ENCODE data around the gene SYTL2. TPM values are rescaled to one million over a fixed set of nuclear protein-coding genes. Genes with fewer than 3 reads are reported as not detected.

Gene SYTL2
- total RNA-seq, 1 experiment from 2014 or later = 57.1 TPM

GRCh38 chr11:85668157-85668556 lies 142.8 kb downstream of the SYTL2 start:
- Histone ChIP-seq H3K9ac (ENCODE audit: low read length) (no peak overlapping the region), H3K4me3 (ENCODE audit: low read length) (no peak overlapping the region), H4K20me1 (ENCODE audit: low read length) (peaks cover 9% of the 10 kb centered on the region), H2AFZ (ENCODE audit: low read length) (no peak overlapping the region), H3K9me3 (ENCODE audit: low read length) (no peaks in the 10 kb centered on the region), H3K27ac (ENCODE audit: low read length) (no peak overlapping the region), H3K9me2 (replicated peaks; ENCODE audit: low read length) (no peaks in the 10 kb centered on the region), H3K27me3 (ENCODE audit: low read length) (no peaks in the 10 kb centered on the region), H3K36me3 (ENCODE audit: low read depth, low read length) (peaks cover 3% of the 10 kb centered on the region), H3K4me1 (ENCODE audit: insufficient read depth, low read length) (peaks cover 6% of the 10 kb centered on the region), H3F3A (ENCODE audit: low read length, unreplicated experiment) (no peaks in the 10 kb centered on the region), H3K4me2 (ENCODE audit: low read length) (no peak overlapping the region), H3K79me2 (ENCODE audit: low read length) (peaks cover 18% of the 10 kb centered on the region)
- TF ChIP-seq, protein P1, sequence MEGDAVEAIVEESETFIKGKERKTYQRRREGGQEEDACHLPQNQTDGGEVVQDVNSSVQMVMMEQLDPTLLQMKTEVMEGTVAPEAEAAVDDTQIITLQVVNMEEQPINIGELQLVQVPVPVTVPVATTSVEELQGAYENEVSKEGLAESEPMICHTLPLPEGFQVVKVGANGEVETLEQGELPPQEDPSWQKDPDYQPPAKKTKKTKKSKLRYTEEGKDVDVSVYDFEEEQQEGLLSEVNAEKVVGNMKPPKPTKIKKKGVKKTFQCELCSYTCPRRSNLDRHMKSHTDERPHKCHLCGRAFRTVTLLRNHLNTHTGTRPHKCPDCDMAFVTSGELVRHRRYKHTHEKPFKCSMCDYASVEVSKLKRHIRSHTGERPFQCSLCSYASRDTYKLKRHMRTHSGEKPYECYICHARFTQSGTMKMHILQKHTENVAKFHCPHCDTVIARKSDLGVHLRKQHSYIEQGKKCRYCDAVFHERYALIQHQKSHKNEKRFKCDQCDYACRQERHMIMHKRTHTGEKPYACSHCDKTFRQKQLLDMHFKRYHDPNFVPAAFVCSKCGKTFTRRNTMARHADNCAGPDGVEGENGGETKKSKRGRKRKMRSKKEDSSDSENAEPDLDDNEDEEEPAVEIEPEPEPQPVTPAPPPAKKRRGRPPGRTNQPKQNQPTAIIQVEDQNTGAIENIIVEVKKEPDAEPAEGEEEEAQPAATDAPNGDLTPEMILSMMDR (conservative IDR thresholded peaks at IDR 0.05; ENCODE audit: low read depth, low read length) = no peak
- TF ChIP-seq EZH2phosphoT487 (IDR thresholded peaks at IDR 0.05; ENCODE audit: borderline replicate concordance, low read length) (no peak), EZH2 (IDR thresholded peaks at IDR 0.05; ENCODE audit: low read length, unreplicated experiment) (no peak)
- BruUV-seq (replicated peaks) = no TSS peak
- CTCF ChIA-PET = no interaction called here
- POLR2A ChIA-PET (ENCODE audit: unreplicated experiment) = no interaction called here
- ATAC-seq = no peak
- intact Hi-C loops (cut with micrococcal nuclease) = loop anchor here (10.0 kb wide), 1 partner anchor 577 kb away; the partner anchor contains the start of gene EED
- DNase-seq = no peak

- ATAC-seq = no peak
Measured at GRCh38 chr11:85666687-85667086, 144.3 kb downstream of the SYTL2 start.

DNA sequence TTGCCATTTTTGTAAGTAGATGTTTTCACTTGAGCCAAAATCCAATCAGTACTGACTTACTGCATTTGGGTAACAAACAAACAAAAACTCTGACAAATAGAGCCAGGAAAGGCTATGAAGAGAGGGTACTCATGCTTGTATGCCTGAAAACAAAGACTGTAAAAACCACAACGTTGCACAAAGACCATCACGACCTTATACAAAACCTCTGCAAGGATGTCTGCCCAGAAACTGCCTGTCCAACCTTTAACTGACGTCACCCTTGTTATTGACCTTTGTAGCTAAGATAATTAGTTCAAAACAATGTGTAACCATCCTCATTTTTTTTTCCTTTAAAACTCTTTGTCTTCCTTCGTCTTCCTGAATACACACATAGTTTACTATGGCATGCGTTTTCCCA lies 145.2 kb downstream of the SYTL2 start:
- no TSS peak for BruUV-seq (replicated peaks)
- H3F3A ChIP-seq (ENCODE audit: low read length, unreplicated experiment) = no peaks in the 10 kb centered on the region

More at GRCh38 chr11:85666687-85667086, 144.3 kb downstream of the SYTL2 start:
- ChIA-PET CTCF (no interaction called here), POLR2A (ENCODE audit: unreplicated experiment) (no interaction called here)
- H3K27me3 ChIP-seq (ENCODE audit: low read length) = no peaks in the 10 kb centered on the region
- no peak overlapping the region for H3K27ac ChIP-seq (ENCODE audit: low read length)
- no peak overlapping the region for H3K4me2 ChIP-seq (ENCODE audit: low read length)
- no peaks in the 10 kb centered on the region for H3K9me3 ChIP-seq (ENCODE audit: low read length)
- no peak for DNase-seq
- H3K79me2 ChIP-seq (ENCODE audit: low read length) = peaks cover 33% of the 10 kb centered on the region
- H3K36me3 ChIP-seq (ENCODE audit: low read depth, low read length) = peaks cover 15% of the 10 kb centered on the region
- intact Hi-C loops (cut with micrococcal nuclease) = loop anchor here (10.0 kb wide), 1 partner anchor 578 kb away; the partner anchor contains the start of gene EED
- no peaks in the 10 kb centered on the region for H3F3A ChIP-seq (ENCODE audit: low read length, unreplicated experiment)
- H3K4me3 ChIP-seq (ENCODE audit: low read length) = no peak overlapping the region
- H3K9me2 ChIP-seq (replicated peaks; ENCODE audit: low read length) = no peaks in the 10 kb centered on the region
- no peak overlapping the region for H3K9ac ChIP-seq (ENCODE audit: low read length)
- BruUV-seq (replicated peaks) = no TSS peak
- TF ChIP-seq, protein P1 (conservative IDR thresholded peaks at IDR 0.05; ENCODE audit: low read depth, low read length) = no peak
- TF ChIP-seq EZH2phosphoT487 (IDR thresholded peaks at IDR 0.05; ENCODE audit: borderline replicate concordance, low read length) (no peak), EZH2 (IDR thresholded peaks at IDR 0.05; ENCODE audit: low read length, unreplicated experiment) (no peak)
- peaks cover 6% of the 10 kb centered on the region for H3K4me1 ChIP-seq (ENCODE audit: insufficient read depth, low read length)
- peak overlapping the region; percentile 79; the same call in 1 of the 2 replicates for H2AFZ ChIP-seq (ENCODE audit: low read length)
- H4K20me1 ChIP-seq (ENCODE audit: low read length) = peaks cover 22% of the 10 kb centered on the region

More for the DNA sequence above, 145.2 kb downstream of the SYTL2 start:
- Histone ChIP-seq H4K20me1 (ENCODE audit: low read length) (peaks cover 32% of the 10 kb centered on the region), H3K27me3 (ENCODE audit: low read length) (no peaks in the 10 kb centered on the region), H3K4me3 (ENCODE audit: low read length) (no peak overlapping the region), H3K4me1 (ENCODE audit: insufficient read depth, low read length) (peaks cover 15% of the 10 kb centered on the region), H3K9ac (ENCODE audit: low read length) (0 out of 2 replicates have a peak overlapping the region, but pooled peaks have one; percentile 99), H3K27ac (ENCODE audit: low read length) (no peak overlapping the region), H3K4me2 (ENCODE audit: low read length) (peak overlapping the region; percentile 96), H3K9me3 (ENCODE audit: low read length) (no peaks in the 10 kb centered on the region), H3K36me3 (ENCODE audit: low read depth, low read length) (peaks cover 25% of the 10 kb centered on the region), H2AFZ (ENCODE audit: low read length) (peak overlapping the region; percentile 79), H3K9me2 (replicated peaks; ENCODE audit: low read length) (no peaks in the 10 kb centered on the region), H3K79me2 (ENCODE audit: low read length) (peaks cover 42% of the 10 kb centered on the region)
- TF ChIP-seq EZH2phosphoT487 (IDR thresholded peaks at IDR 0.05; ENCODE audit: borderline replicate concordance, low read length) (no peak), EZH2 (IDR thresholded peaks at IDR 0.05; ENCODE audit: low read length, unreplicated experiment) (no peak)
- TF ChIP-seq, protein P1 (conservative IDR thresholded peaks at IDR 0.05; ENCODE audit: low read depth, low read length) = no peak
- intact Hi-C loops (cut with micrococcal nuclease) = loop anchor here (10.0 kb wide), 1 partner anchor 579 kb away; the partner anchor contains the start of gene EED
- POLR2A ChIA-PET (ENCODE audit: unreplicated experiment) = interaction anchor here (0.6 kb wide), 1 partner anchor 18 kb away, joined by 3 read pairs; the partner anchor contains the start of gene TMEM126A
- ATAC-seq (no peak), DNase-seq (no peak)
- CTCF ChIA-PET = no interaction called here

Data from PC-3 (cell line).